Duodenal mucosa (tissue), 2 donors: ENCODE results near the gene FURIN.

Experiments used
- H3K27ac ChIP-seq: one replicate; pipeline ENCODE4 v1.7.0; 2013; ENCODE audit warnings: low read depth, low read length
- H3K27me3 ChIP-seq, 2 donors: one replicate each; pipeline ENCODE4 v1.7.0; 2013; ENCODE audit warnings: low read length in 2 of 2, control low read depth in 1 of 2; ENCODE audit not compliant: insufficient read depth in 2 of 2, control insufficient read depth in 1 of 2
- H3K36me3 ChIP-seq, 2 donors: one replicate each; pipeline ENCODE4 v1.7.0; 2013; ENCODE audit warnings: low read length in 2 of 2, control low read depth in 1 of 2; ENCODE audit not compliant: insufficient read depth in 2 of 2, control insufficient read depth in 1 of 2
- H3K4me1 ChIP-seq, 2 donors: one replicate each; pipeline ENCODE4 v1.7.0; 2013; ENCODE audit warnings: low read length in 2 of 2, control low read depth in 1 of 2; ENCODE audit not compliant: insufficient read depth in 2 of 2, control insufficient read depth in 1 of 2
- H3K4me3 ChIP-seq, 2 donors: one replicate each; pipeline ENCODE4 v1.7.0; 2013; ENCODE audit warnings: low read length in 2 of 2, low read depth in 1 of 2
- H3K9ac ChIP-seq, 2 donors: one replicate each; pipeline ENCODE4 v1.7.0; 2013; ENCODE audit warnings: low read length in 2 of 2, low read depth in 1 of 2
- H3K9me3 ChIP-seq, 2 donors: one replicate each; pipeline ENCODE4 v1.7.0; 2013; ENCODE audit warnings: low read length in 2 of 2, control low read depth in 1 of 2; ENCODE audit not compliant: control insufficient read depth in 1 of 2

FURIN gene

GRCh38 chr15:90902040-90902839 lies 33.9 kb downstream of the FURIN start:
- Histone ChIP-seq H3K9me3 (no peaks in the 10 kb centered on the region), H3K9ac (peak overlapping the region; percentile 61 to 80), H3K4me3 (peak overlapping the region; percentile 65 to 76), H3K27me3 (no peaks in the 10 kb centered on the region), H3K4me1 (peaks cover 14 to 15% of the 10 kb centered on the region in 2 donors), H3K27ac (peak overlapping the region; percentile 91), H3K36me3 (peaks cover 21 to 25% of the 10 kb centered on the region in 2 donors)

GRCh38 chr15:90902840-90903732 lies 34.7 kb downstream of the FURIN start, which contains the start of gene MAN2A2:
Gene MAN2A2 (plus strand): TSS chr15:90903302. CDS start chr15:90904208, 906 bp downstream.
- H3K27me3 ChIP-seq: no peaks in the 10 kb centered on the region
- peak within 1 kb of the TSS; percentile 79 to 80 for H3K9ac ChIP-seq
- H3K4me3 ChIP-seq: peak within 1 kb of the TSS; percentile 65 to 76
- H3K9me3 ChIP-seq: no peaks in the 10 kb centered on the region
- H3K36me3 ChIP-seq: peaks cover 27 to 33% of the 10 kb centered on the region in 2 donors
- peak within 1 kb of the TSS; percentile 91 for H3K27ac ChIP-seq
- H3K4me1 ChIP-seq: peaks cover 14 to 15% of the 10 kb centered on the region in 2 donors

GRCh38 chr15:90903733-90904536 lies 35.5 kb downstream of the FURIN start:
- Histone ChIP-seq H3K4me3 (peak overlapping the region; percentile 63 to 71), H3K27me3 (no peaks in the 10 kb centered on the region), H3K4me1 (peaks cover 14 to 15% of the 10 kb centered on the region in 2 donors), H3K9ac (peak overlapping the region; percentile 64 to 79), H3K36me3 (peaks cover 28 to 38% of the 10 kb centered on the region in 2 donors), H3K27ac (no peak overlapping the region), H3K9me3 (no peaks in the 10 kb centered on the region)

- Histone ChIP-seq H3K27me3 (no peaks in the 10 kb centered on the region), H3K27ac (no peak overlapping the region), H3K4me3 (no peak overlapping the region), H3K4me1 (peaks cover 14 to 15% of the 10 kb centered on the region in 2 donors), H3K36me3 (peaks cover 29 to 45% of the 10 kb centered on the region in 2 donors), H3K9ac (no peak overlapping the region), H3K9me3 (no peaks in the 10 kb centered on the region)
Observed at GRCh38 chr15:90904746-90905145, 36.4 kb downstream of the FURIN start.

GRCh38 chr15:90905306-90906180 lies 37.2 kb downstream of the FURIN start:
- peaks cover 14 to 15% of the 10 kb centered on the region in 2 donors for H3K4me1 ChIP-seq
- H3K36me3 ChIP-seq: peaks cover 37 to 53% of the 10 kb centered on the region in 2 donors
- H3K9ac ChIP-seq: no peak overlapping the region
- H3K4me3 ChIP-seq: no peak overlapping the region
- H3K27ac ChIP-seq: no peak overlapping the region
- no peaks in the 10 kb centered on the region for H3K27me3 ChIP-seq
- H3K9me3 ChIP-seq: no peaks in the 10 kb centered on the region

GRCh38 chr15:90906181-90906849 lies 37.9 kb downstream of the FURIN start:
- Histone ChIP-seq H3K4me3 (no peak overlapping the region), H3K4me1 (peaks cover 14 to 15% of the 10 kb centered on the region in 2 donors), H3K9ac (no peak overlapping the region), H3K27ac (no peak overlapping the region), H3K36me3 (peaks cover 45 to 60% of the 10 kb centered on the region in 2 donors), H3K27me3 (no peaks in the 10 kb centered on the region), H3K9me3 (no peaks in the 10 kb centered on the region)

- no peak overlapping the region for H3K27ac ChIP-seq
- no peak overlapping the region for H3K9ac ChIP-seq
- H3K4me1 ChIP-seq: peaks cover 7 to 9% of the 10 kb centered on the region in 2 donors
Observed at GRCh38 chr15:90907051-90907660, 38.8 kb downstream of the FURIN start.

GRCh38 chr15:90907838-90908507 lies 39.6 kb downstream of the FURIN start:
- Histone ChIP-seq H3K27ac (no peak overlapping the region), H3K4me3 (no peak overlapping the region), H3K9ac (no peak overlapping the region), H3K36me3 (peaks cover 60 to 77% of the 10 kb centered on the region in 2 donors), H3K4me1 (peaks cover 6 to 9% of the 10 kb centered on the region in 2 donors), H3K27me3 (no peaks in the 10 kb centered on the region), H3K9me3 (no peaks in the 10 kb centered on the region)

More at GRCh38 chr15:90907051-90907660, 38.8 kb downstream of the FURIN start:
- Histone ChIP-seq H3K27me3 (no peaks in the 10 kb centered on the region), H3K9me3 (no peaks in the 10 kb centered on the region), H3K36me3 (peaks cover 53 to 69% of the 10 kb centered on the region in 2 donors), H3K4me3 (no peak overlapping the region)
